ENCODE measurements around the gene EYA4.

DNA sequence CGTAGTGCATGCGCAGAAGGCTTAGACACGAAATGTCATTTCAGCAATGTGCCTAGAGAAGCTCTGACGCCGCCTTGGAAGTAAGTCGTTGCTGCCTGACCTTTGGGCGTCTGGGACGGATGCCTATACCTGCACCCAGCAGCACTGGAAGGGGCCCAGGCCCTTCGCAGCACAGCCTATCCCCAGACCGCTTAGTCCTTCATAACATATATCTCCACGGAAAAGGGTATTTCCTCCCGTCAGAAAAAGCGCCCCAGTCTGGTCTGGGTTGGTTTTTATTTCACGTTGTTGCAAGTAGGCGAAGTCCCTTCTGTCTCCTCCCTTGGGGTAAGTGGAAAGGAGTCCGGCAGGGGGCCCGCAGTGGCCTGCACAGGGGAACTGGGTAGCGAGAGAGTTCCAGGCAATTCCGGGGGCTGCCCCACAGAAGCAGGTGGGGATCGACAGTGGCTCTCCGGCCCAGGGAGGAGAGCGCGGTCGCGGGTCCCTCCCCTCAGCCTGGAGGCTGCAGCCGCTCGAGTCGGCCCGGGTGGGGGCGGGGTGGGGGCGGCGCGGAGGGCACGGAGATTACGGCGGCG lies 559 bp upstream of the EYA4 start:
- TF ChIP-seq, protein P1, sequence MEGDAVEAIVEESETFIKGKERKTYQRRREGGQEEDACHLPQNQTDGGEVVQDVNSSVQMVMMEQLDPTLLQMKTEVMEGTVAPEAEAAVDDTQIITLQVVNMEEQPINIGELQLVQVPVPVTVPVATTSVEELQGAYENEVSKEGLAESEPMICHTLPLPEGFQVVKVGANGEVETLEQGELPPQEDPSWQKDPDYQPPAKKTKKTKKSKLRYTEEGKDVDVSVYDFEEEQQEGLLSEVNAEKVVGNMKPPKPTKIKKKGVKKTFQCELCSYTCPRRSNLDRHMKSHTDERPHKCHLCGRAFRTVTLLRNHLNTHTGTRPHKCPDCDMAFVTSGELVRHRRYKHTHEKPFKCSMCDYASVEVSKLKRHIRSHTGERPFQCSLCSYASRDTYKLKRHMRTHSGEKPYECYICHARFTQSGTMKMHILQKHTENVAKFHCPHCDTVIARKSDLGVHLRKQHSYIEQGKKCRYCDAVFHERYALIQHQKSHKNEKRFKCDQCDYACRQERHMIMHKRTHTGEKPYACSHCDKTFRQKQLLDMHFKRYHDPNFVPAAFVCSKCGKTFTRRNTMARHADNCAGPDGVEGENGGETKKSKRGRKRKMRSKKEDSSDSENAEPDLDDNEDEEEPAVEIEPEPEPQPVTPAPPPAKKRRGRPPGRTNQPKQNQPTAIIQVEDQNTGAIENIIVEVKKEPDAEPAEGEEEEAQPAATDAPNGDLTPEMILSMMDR (IDR thresholded peaks at IDR 0.05): no peak
- no peak for TF ChIP-seq POLR2A (IDR thresholded peaks at IDR 0.05)

Data from esophagus squamous epithelium (tissue), 4 donors.